Neuronal stem cell (in vitro differentiated cells): Measurements from ENCODE around the gene MEGF8.
A peak's percentile ranks its signal among the peaks of the same experiment; 100 is the strongest.

Experiments used
- DNase-seq: peaks from one replicate; pipeline ENCODE4 v3.0.0-alpha.2; 2013; ENCODE audit warnings: low spot score
- H2AFZ ChIP-seq: one replicate; pipeline ENCODE4 v1.6.1; 2013; ENCODE audit warnings: mild to moderate bottlenecking, low read length, inconsistent platforms
- H2AK5ac ChIP-seq: 2 replicates; pipeline ENCODE4 v1.6.1; 2013; ENCODE audit warnings: low read depth, mild to moderate bottlenecking, inconsistent platforms, low read length, moderate library complexity, mixed read lengths
- H2BK120ac ChIP-seq: 2 replicates; pipeline ENCODE4 v1.6.1; 2013; ENCODE audit warnings: low read depth, mild to moderate bottlenecking, inconsistent platforms, low read length, moderate library complexity, mixed read lengths
- H2BK12ac ChIP-seq: one replicate; pipeline ENCODE4 v1.6.1; 2013; ENCODE audit warnings: low read length, inconsistent platforms
- H2BK15ac ChIP-seq: 2 replicates; pipeline ENCODE4 v1.6.1; 2013; ENCODE audit warnings: mild to moderate bottlenecking, low read length, inconsistent platforms, mixed read lengths
- H2BK5ac ChIP-seq: one replicate; pipeline ENCODE4 v1.6.1; 2013; ENCODE audit warnings: inconsistent platforms, mild to moderate bottlenecking, low read length, moderate library complexity
- H3K14ac ChIP-seq: one replicate; pipeline ENCODE4 v1.6.1; 2013; ENCODE audit warnings: low read length, inconsistent platforms
- H3K18ac ChIP-seq: 2 replicates; pipeline ENCODE4 v1.6.1; 2013; ENCODE audit warnings: low read length, inconsistent platforms
- H3K23ac ChIP-seq: 2 replicates; pipeline ENCODE4 v1.6.1; 2013; ENCODE audit warnings: low read depth, mild to moderate bottlenecking, mixed read lengths, low read length, inconsistent platforms; ENCODE audit not compliant: poor library complexity
- H3K27ac ChIP-seq: replicated peaks from 3 replicates; pipeline ENCODE4 v1.5.1; 2013; ENCODE audit warnings: low read length, inconsistent platforms
- H3K27me3 ChIP-seq, 3 experiments: 2 replicates each; pipeline ENCODE4 v1.6.1; 2013; ENCODE audit warnings: low read length in 3 of 3, mild to moderate bottlenecking in 2 of 3, inconsistent platforms in 1 of 3, low read depth in 1 of 3, mixed read lengths in 1 of 3, moderate library complexity in 1 of 3; ENCODE audit not compliant: control insufficient read depth in 3 of 3, insufficient read depth in 3 of 3
- H3K36me3 ChIP-seq, 2 donors: replicated peaks in 1 of 2; 2 replicates each; pipeline ENCODE4 v1.6.1; 2013; ENCODE audit warnings: low read length in 2 of 2; ENCODE audit not compliant: control insufficient read depth in 2 of 2, insufficient read depth in 2 of 2
- H3K4ac ChIP-seq: 2 replicates; pipeline ENCODE4 v1.6.1; 2013; ENCODE audit warnings: inconsistent platforms, mild to moderate bottlenecking, low read length, moderate library complexity
- H3K4me1 ChIP-seq, 2 donors: 1 replicate in 1 of 2; 2 replicates in 1 of 2; pipeline ENCODE4 v1.6.1; 2013; ENCODE audit warnings: low read length in 2 of 2, low read depth in 1 of 2; ENCODE audit not compliant: control insufficient read depth in 2 of 2, insufficient read depth in 1 of 2
- H3K4me2 ChIP-seq: one replicate; pipeline ENCODE4 v1.6.1; 2013; ENCODE audit warnings: mild to moderate bottlenecking, low read length, inconsistent platforms; ENCODE audit not compliant: insufficient read depth, poor library complexity, severe bottlenecking
- H3K4me3 ChIP-seq, 2 donors: 2 replicates each; pipeline ENCODE4 v1.5.1; 2013; ENCODE audit warnings: low read length in 2 of 2, mild to moderate bottlenecking in 2 of 2, inconsistent platforms in 1 of 2, moderate library complexity in 1 of 2
- H3K79me1 ChIP-seq: one replicate; pipeline ENCODE4 v1.6.1; 2013; ENCODE audit warnings: low read depth, mild to moderate bottlenecking, inconsistent platforms, low read length, moderate library complexity
- H3K9ac ChIP-seq: one replicate; pipeline ENCODE4 v1.6.1; 2013; ENCODE audit warnings: mild to moderate bottlenecking, low read depth, low read length, inconsistent platforms; ENCODE audit not compliant: poor library complexity
- H3K9me3 ChIP-seq, 2 donors: replicated peaks in 1 of 2; 2 replicates each; pipeline versions ENCODE3 to v1.6.1; 2013; ENCODE audit warnings: low read length in 2 of 2, mild to moderate bottlenecking in 2 of 2, inconsistent platforms in 1 of 2, low read depth in 1 of 2, mixed read lengths in 1 of 2, moderate library complexity in 1 of 2; ENCODE audit not compliant: control insufficient read depth in 2 of 2, insufficient read depth in 1 of 2
- H4K8ac ChIP-seq: one replicate; pipeline ENCODE4 v1.6.1; 2013; ENCODE audit warnings: low read depth, mild to moderate bottlenecking, inconsistent platforms, low read length, moderate library complexity
- H4K91ac ChIP-seq: one replicate; pipeline ENCODE4 v1.6.1; 2013; ENCODE audit warnings: low read length, low read depth, mild to moderate bottlenecking, inconsistent platforms; ENCODE audit not compliant: poor library complexity
- WGBS, 2 donors: extraction: QIAGEN DNeasy Blood & Tissue Kit; methylation state at CpG; one replicate each; pipeline ENCODE4 v1.1.7; 2013; ENCODE audit warnings: missing lambda C conversion rate in 2 of 2, mixed read lengths in 1 of 2; ENCODE audit not compliant: insufficient read length in 2 of 2, insufficient replicate concordance in 1 of 2; ENCODE audit errors: extremely low coverage in 2 of 2; 5-methylcytosine and 5-hydroxymethylcytosine counted together

The MEGF8 gene

DNA sequence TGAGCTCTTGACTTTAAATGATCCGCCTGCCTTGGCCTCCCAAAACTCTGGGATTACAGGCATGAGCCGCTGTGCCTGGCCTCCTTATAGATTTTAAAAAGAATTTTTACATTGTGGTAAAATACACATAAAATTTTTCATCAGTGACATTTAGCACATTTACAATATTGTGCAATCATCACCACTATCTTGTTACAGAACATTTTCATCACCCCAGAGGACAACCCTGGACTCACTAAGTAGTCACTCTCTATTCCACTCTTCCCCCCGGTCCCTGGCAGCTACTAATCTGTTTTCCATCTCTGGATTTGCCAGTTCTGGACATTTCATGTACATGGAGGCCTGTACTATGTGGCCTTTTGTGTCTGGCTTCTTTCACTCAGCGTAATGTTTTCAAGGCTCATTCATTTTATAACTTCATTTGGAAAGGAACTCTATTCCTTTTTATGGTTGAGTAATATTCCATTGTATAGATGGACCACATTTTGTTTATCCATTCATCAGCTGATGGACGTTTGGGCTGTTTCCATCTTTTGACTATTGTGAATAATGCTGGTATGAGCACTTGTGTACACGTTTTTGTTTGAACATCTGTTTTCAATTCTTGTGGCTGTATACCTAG is 19.9 kb downstream of the MEGF8 start:
- H2AK5ac ChIP-seq, result no peak overlapping the region
- no peaks in the 10 kb centered on the region for H3K4me1 ChIP-seq
- no peak overlapping the region for H3K14ac ChIP-seq
- H2BK15ac ChIP-seq, result no peak overlapping the region
- H4K91ac ChIP-seq, result no peak overlapping the region
- peaks cover 13 to 50% of the 10 kb centered on the region in 2 donors for H3K36me3 ChIP-seq
- no peak overlapping the region for H3K23ac ChIP-seq
- no peak overlapping the region for H3K4ac ChIP-seq
- no peak overlapping the region for H3K4me3 ChIP-seq
- no peak overlapping the region for H3K9ac ChIP-seq
- H3K9me3 ChIP-seq, result no peaks in the 10 kb centered on the region
- H2BK12ac ChIP-seq, result no peak overlapping the region
- no peak for DNase-seq
- peaks cover 8% of the 10 kb centered on the region for H3K79me1 ChIP-seq
- H3K18ac ChIP-seq, result no peak overlapping the region
- H4K8ac ChIP-seq, result no peak overlapping the region
- no peaks in the 10 kb centered on the region for H3K27me3 ChIP-seq
- WGBS, 2 donors, result no CpG with 5 or more reads among the region's 6 CpGs
- no peak overlapping the region for H2AFZ ChIP-seq
- no peak overlapping the region for H3K27ac ChIP-seq
- no peak overlapping the region for H2BK5ac ChIP-seq
- H3K4me2 ChIP-seq, result no peak overlapping the region
- H2BK120ac ChIP-seq, result no peak overlapping the region

DNA sequence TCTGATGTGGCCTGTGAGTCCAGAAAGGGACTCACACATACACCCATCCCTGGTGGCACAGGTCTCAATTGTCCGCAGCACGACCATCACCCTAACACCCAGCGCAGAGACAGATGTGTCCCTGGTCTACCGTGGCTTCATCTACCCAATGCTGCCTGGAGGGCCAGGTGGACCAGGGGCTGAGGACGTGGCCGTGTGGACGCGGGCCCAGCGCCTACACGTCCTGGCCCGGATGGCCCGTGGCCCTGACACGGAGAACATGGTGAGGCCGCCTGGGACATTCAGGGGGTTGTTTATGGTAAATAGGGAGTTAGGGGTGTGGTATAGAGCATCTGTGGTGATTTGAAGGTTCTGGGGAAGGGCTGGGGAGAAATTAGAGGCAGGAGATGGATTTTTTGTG is 22.8 kb downstream of the MEGF8 start:
- H2BK15ac ChIP-seq, result no peak overlapping the region
- H3K18ac ChIP-seq, result no peak overlapping the region
- no peak overlapping the region for H4K8ac ChIP-seq
- H3K9me3 ChIP-seq, result no peaks in the 10 kb centered on the region
- H3K27ac ChIP-seq, result no peak overlapping the region
- H2BK5ac ChIP-seq, result peak overlapping the region; percentile 75
- no peak overlapping the region for H2AK5ac ChIP-seq
- H3K4me2 ChIP-seq, result no peak overlapping the region
- no CpG with 5 or more reads among the region's 14 CpGs for WGBS, 2 donors
- H3K36me3 ChIP-seq, result peaks cover 8 to 46% of the 10 kb centered on the region in 2 donors
- no peak overlapping the region for H2BK120ac ChIP-seq
- no peaks in the 10 kb centered on the region for H3K27me3 ChIP-seq
- H2AFZ ChIP-seq, result no peak overlapping the region
- peaks cover 8% of the 10 kb centered on the region for H3K79me1 ChIP-seq
- peak overlapping the region; percentile 2 for H3K4ac ChIP-seq
- peak overlapping the region; percentile 75 for H3K23ac ChIP-seq
- no peak overlapping the region for H3K9ac ChIP-seq
- H4K91ac ChIP-seq, result no peak overlapping the region
- H3K14ac ChIP-seq, result no peak overlapping the region
- no peak overlapping the region for H2BK12ac ChIP-seq
- no peak for DNase-seq
- H3K4me3 ChIP-seq, result no peak overlapping the region
- peaks cover 6 to 17% of the 10 kb centered on the region in 2 donors for H3K4me1 ChIP-seq

DNA sequence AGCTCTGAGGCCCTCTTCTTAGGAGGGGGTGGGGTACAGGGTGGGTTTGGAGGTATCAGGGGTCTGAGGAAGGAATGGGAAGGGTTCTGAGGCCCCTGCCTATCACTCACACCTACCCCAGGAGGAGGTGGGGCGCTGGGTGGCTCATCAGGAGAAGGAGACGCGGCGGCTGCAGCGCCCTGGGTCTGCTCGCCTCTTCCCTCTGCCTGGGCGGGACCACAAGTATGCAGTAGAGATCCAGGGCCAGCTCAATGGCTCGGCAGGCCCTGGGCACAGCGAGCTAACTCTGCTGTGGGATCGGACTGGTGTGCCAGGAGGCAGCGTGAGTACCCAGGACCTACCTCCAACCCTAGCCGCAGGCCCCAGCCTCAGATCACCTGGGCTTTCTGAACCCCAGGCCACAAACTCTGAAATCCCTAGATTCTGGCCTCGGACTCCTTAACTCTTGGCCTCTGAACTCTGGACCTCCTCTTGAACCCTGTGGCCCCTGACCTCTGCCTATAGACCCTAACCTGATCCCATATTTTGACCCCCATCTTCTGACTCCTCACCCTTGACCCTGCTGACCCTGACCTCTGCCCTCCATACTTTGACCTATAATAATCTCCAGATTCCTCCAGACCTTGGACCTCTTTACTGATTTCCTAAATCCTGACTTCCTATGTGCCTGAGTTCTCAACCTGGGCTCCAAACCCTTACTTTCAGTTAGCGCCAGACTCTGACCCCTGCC is 24.1 kb downstream of the MEGF8 start:
- no peak overlapping the region for H2AFZ ChIP-seq
- no peak overlapping the region for H3K4me3 ChIP-seq
- no peak overlapping the region for H2BK120ac ChIP-seq
- H3K27ac ChIP-seq, result no peak overlapping the region
- peaks cover 3% of the 10 kb centered on the region for H3K79me1 ChIP-seq
- no peak overlapping the region for H2BK12ac ChIP-seq
- peaks cover 6 to 22% of the 10 kb centered on the region in 2 donors for H3K4me1 ChIP-seq
- H2BK5ac ChIP-seq, result no peak overlapping the region
- no peak overlapping the region for H3K23ac ChIP-seq
- no CpG with 5 or more reads among the region's 14 CpGs for WGBS, 2 donors
- no peak overlapping the region for H4K91ac ChIP-seq
- H3K18ac ChIP-seq, result peak overlapping the region; percentile 57
- no peaks in the 10 kb centered on the region for H3K9me3 ChIP-seq
- peaks cover 13 to 49% of the 10 kb centered on the region in 2 donors for H3K36me3 ChIP-seq
- no peaks in the 10 kb centered on the region for H3K27me3 ChIP-seq
- H2BK15ac ChIP-seq, result no peak overlapping the region
- no peak overlapping the region for H3K9ac ChIP-seq
- no peak overlapping the region for H3K14ac ChIP-seq
- H4K8ac ChIP-seq, result no peak overlapping the region
- no peak for DNase-seq
- no peak overlapping the region for H3K4ac ChIP-seq
- no peak overlapping the region for H2AK5ac ChIP-seq
- no peak overlapping the region for H3K4me2 ChIP-seq

DNA sequence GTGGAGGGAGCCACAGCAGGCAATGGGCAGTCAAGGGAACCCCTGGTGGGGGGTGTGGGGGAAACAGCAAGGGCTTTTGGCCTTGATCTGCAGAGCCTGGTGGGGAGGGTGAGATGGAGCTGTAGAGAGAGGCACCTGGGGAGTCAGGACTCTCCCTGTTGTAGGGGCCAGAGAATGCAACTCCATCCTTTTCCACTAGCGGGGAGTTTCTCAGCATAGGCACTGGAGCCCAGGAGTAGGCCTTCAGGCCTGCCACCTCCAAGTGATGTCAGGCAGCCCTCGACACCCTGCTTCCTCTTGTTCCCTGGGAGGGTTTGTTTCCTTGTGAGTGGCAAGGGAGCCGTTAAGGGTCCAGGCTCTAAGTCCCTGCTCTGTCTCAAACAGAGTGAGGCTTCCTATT is 25.0 kb downstream of the MEGF8 start:
- Histone ChIP-seq H3K4ac (no peak overlapping the region), H2BK15ac (no peak overlapping the region), H3K14ac (no peak overlapping the region), H3K4me2 (no peak overlapping the region), H3K9me3 (no peaks in the 10 kb centered on the region), H3K9ac (peak overlapping the region; percentile 4), H3K27me3 (no peaks in the 10 kb centered on the region), H2AFZ (no peak overlapping the region), H3K36me3 (peaks cover 14 to 49% of the 10 kb centered on the region in 2 donors), H3K27ac (no peak overlapping the region), H3K4me1 (peaks cover 6 to 22% of the 10 kb centered on the region in 2 donors), H2BK120ac (no peak overlapping the region), H2AK5ac (no peak overlapping the region), H3K79me1 (peaks cover 1% of the 10 kb centered on the region), H2BK12ac (no peak overlapping the region), H3K4me3 (no peak overlapping the region), H3K18ac (no peak overlapping the region), H4K91ac (no peak overlapping the region), H2BK5ac (no peak overlapping the region), H3K23ac (no peak overlapping the region), H4K8ac (no peak overlapping the region)
- WGBS, 2 donors, result no CpG with 5 or more reads among the region's 3 CpGs
- no peak for DNase-seq
